ENCODE data around the gene YIF1B.

- TF ChIP-seq CTCF (IDR thresholded peaks at IDR 0.05; ENCODE audit: insufficient read depth, low read length, poor library complexity, severe bottlenecking) (no peak), EZH2phosphoT487 (conservative IDR thresholded peaks at IDR 0.05; ENCODE audit: low read length) (no peak)
Measured at GRCh38 chr19:38283271-38283670, 32.5 kb downstream of the YIF1B start.

Data from SU-DHL-6 (cell line).